Activated CD4-positive, alpha-beta T cell treated with anti-CD3 and anti-CD28 coated beads, Interleukin-2, amount 50 U/mL, for 48 hours (primary cell): ENCODE measurements around the gene MCF2L2.

Experiments
- DNase-seq, 2 experiments: peaks; one replicate each; pipeline ENCODE4 v3.0.0-alpha.2; 2020

Gene MCF2L2

DNA sequence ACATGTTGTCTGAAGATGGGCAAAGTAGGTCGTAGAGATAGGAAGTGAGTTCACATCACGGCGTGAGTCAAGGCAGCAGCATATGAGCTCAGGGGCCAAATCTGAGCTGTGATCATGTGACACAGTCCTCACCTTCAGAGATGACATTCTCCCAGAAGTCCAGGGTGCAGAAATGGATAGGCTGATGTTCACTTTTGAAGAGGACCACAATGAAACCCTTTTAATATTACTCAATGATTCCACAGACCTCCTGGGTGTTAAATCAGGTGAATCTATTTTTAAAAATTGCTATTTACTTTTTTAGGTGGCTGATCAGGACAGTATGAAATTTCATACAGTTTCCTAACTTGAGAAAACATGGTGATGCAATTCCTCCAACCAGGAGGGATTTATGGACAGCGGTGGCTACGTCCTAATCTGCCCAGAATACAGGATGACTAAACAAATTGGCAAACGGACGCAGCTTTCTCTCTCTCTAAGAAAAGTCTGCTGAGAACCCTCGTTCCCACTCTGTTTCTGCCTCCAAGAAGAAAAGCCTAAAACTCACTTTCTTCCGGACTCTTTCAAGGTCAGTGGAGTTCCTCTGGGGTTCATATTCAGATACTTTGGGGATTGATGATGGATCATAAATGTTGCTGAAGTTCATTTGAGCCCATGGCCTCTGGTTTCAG is 141.0 kb downstream of the MCF2L2 start:
- DNase-seq, result peak in 1 of 2 experiments; percentile 29

DNA sequence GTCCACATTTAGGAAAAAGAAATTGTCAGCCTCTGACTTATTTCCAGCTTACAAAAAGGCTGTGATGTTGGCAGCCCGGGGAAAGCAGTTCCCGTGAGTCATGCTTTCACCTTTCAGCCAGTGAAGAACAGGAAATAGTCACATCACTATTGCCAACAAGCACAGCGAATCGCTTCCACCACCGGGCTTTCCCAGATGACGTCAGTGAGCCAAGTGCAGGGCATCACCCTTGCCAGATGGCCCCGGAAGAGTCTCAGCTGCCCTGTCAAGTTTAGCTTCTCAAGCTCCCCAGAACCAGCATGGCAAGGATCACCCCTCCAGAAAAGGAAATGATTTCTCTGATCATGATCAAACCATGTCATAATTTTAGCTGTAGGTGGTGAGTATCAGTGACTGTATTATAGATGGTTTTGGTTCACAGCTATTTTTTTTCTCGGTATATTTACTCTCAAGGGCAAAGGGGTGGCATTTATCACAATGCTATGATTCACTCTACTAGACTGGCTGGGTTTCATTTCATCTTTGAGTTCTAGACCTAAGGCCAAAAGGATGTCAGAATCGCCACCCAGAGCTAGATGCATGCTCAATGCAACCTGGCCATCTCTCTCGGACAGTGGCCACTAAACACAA is 142.5 kb downstream of the MCF2L2 start:
- DNase-seq, result peak; percentile 94 to 96

- no peak for DNase-seq
Measured at GRCh38 chr3:183285318-183285717, 143.1 kb downstream of the MCF2L2 start.

DNA sequence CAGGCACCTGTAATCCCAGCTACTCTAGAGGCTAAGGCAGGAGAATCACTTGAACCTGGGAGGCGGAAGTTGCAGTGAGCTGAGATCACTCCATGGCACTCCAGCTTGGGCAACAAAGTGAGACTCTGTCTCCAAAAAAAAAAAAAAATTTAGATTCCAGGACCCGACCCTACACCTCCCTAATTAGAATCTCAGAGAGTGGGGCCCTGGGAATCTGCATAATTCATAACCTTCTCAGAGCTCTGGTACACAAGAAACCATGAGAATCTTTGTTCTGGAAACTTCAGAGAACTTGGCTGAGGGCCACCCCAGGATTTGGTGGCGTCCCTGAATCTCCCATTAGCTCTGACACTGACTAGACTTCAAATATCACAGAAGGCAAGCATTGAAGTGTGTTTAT is 143.8 kb downstream of the MCF2L2 start:
- no peak for DNase-seq

GRCh38 chr3:183283886-183284285 is 144.5 kb downstream of the MCF2L2 start:
- no peak for DNase-seq

DNA sequence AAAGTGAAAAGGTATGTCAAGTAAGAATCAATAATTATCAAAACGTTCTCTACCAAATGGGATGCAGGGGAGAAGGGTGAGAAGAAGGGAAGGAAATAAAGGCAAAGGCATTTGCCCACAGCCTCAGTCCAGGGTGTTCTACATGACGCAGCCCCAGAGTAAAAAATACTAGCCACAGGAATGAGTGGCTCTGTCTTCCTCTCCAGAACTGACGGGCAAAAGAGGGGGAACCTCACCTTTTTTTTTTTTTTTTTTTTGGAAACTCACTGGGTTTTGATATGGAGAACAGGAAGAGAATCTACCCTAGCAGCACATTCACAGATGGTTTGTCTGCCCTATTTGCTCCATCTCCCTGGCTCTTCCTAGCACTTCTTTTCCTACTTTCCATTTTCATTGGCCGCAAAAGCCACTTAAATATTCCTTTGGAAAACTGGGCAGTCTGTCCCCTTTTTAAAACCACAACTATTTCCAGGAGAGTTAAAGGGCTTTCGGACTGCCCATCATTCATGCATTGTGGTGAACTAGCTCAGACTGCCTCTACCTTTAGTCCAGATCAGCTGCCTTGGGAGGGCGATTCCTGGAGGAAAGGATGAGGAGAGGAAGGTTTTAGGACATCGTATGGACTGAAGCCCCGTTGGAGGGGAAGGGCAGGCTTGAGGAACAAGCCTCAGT is 147.2 kb downstream of the MCF2L2 start:
- DNase-seq, result no peak

DNA sequence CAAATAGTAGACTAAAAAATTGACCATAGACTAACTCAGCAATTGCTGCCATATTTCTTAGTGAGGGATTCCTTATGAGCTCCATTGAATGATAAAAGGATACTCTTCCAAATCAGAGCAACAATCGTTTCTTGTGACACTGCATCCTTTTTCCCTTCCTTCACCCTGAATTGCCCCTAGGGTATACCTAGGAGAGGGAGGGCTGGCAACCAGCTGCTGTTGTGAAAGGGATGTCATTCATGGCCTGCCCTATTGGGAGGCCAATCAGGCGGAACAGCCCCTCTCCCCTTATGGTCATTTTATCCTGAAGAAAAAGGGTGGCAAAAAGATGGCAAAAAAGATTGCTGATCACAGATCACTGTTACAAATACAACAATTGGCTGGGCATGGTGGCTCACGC is 149.0 kb downstream of the MCF2L2 start:
- DNase-seq, result no peak

DNA sequence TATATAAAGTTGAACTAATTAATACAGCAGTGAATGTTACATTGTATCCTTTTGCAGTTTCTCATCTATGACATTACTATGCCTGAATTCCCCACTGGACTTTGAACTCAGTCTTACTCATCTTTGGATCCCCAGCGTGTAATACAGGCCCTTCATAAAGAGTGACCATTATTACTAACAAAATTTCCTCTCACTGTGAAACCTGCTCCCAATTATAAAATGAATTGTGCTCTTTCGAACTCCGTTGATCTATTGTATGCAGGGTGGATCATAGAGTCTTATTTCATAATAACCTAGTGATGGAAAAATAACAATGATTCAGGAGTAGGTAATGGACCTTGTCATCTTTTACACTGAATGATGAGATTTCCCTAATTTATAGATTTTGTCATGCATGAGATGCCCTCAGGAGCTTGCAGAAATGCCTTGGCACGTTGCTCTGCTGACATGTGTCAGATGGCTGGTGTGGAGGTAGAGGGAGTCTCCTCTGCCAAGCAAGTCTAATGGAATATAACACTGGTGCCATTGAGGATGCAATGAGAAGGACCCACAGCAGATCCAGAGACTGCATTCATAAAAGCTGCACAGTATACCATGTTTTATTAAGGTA is 149.8 kb downstream of the MCF2L2 start:
- DNase-seq, result no peak

DNA sequence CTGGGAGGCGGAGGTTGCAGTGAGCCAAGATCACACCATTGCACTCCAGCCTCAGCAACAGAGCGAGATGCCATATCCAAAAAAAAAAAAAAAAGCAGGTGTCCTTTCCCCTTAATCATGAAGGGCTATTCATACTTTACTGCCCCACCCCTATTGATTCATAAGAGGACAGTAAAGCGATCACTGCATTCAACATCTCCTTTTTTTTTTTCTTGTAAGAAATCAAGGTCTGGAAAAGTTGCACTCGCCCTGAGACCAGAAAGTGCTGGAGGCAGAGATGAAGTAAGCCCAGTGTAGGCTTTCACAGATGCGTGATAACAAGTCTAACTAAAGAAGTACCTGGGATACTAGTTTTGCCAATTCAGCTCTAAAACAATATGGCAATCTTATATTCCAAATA is 151.2 kb downstream of the MCF2L2 start:
- no peak for DNase-seq

GRCh38 chr3:183275937-183276336 is 152.5 kb downstream of the MCF2L2 start:
- DNase-seq, result no peak

GRCh38 chr3:183275418-183275817 is 153.0 kb downstream of the MCF2L2 start:
- no peak for DNase-seq

DNA sequence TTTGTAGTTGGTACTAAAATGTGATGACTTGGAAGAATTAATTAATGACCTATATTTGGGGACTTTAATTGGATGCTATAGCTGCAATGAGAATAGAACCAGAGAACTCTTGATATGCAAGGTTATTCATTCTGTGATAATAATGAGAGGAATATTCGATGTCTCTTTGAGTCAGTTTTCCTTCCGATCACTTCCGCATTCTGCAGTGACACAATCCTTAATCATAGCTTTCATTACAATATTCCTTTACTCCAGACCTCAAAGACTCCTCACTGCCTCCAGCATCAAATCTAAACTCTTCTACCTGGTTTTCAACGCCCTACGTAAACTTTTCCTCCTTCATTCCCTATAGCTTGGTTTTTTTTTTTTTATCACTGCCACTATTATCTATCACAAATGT is 153.8 kb downstream of the MCF2L2 start:
- DNase-seq, result no peak

DNA sequence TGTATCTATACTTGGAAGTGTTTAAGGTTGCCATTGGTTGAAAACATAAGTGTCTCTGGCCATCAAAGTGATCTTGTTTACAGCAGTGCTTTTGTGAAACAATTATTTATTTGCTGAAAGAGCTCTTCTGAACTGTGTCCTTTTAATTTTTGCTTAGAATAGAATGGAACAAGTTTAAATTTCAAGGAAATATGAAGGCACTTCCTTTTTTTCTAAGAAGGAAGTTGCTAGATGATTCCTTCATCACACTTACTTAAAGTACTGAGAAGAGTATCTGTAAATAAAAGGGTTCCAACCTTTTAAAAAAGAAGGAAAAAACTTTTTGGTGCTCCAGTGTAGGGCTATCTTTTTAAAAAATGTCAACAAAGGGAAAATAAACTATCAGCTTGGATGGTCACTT is 155.6 kb downstream of the MCF2L2 start:
- DNase-seq, result no peak

DNA sequence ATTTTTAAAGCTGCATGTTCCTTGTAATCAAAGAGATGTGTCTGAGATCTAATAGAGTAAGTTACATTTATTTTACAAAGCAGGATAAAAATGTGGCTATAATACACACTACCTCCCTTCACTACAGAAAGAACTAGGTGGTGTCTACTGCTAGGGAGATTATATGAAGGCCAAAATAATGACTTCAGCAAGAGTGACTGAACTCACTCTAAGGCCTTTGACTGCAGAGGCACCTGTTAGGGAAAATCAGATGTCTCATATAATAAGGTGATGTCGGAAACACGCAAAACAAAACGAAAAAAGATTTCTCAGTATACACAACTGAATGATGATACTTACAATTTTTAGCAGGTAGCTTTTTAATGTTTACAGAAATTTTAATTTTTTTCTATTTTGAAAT is 156.3 kb downstream of the MCF2L2 start:
- no peak for DNase-seq

DNA sequence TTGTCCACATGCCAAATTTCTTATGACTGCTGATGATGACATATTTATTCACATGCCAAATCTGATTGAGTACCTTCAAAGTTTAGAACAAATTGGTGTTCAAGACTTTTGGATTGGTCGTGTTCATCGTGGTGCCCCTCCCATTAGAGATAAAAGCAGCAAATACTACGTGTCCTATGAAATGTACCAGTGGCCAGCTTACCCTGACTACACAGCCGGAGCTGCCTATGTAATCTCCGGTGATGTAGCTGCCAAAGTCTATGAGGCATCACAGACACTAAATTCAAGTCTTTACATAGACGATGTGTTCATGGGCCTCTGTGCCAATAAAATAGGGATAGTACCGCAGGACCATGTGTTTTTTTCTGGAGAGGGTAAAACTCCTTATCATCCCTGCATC is 158.1 kb downstream of the MCF2L2 start:
- DNase-seq, result no peak

DNA sequence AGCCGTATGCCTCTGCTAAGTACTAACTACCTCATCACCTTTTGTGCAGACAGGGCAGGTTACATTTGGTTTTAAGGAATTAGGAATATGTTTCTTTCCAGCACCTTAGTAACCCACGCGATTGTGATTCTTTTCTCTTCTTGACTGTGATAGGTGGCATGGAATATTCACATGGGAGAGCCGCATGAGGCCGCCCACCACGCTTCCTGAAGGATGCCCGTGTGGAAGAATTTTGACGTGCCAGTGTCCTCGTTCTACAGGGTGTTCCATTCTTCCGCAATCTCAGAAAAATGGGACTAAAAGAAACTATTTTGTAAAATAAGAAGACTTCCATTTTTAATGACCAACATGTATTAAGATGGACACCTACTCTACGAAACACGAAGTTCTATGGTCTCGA is 159.1 kb downstream of the MCF2L2 start:
- DNase-seq, result no peak

DNA sequence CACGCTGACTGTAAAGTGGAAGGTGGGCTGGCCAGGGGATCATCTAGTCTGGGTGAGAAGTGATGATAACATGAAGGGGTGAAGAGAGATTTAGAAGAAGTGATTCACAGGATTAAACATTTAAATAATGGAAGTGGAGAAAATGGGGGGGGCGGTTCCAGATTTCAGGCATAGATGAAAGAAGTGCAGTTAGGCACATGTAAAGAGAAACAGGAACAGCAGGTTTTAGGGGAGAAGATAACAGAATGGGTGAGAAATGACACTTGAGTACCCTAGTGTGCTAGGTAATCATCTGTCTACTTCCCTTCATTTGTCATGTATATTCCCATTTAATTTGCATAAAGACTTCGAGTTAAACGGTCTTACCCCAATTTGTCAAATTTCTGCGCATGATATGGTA is 160.1 kb downstream of the MCF2L2 start:
- DNase-seq, result peak in 1 of 2 experiments; percentile 29

- no peak for DNase-seq
Measured at GRCh38 chr3:183267140-183267539, 161.3 kb downstream of the MCF2L2 start.

DNA sequence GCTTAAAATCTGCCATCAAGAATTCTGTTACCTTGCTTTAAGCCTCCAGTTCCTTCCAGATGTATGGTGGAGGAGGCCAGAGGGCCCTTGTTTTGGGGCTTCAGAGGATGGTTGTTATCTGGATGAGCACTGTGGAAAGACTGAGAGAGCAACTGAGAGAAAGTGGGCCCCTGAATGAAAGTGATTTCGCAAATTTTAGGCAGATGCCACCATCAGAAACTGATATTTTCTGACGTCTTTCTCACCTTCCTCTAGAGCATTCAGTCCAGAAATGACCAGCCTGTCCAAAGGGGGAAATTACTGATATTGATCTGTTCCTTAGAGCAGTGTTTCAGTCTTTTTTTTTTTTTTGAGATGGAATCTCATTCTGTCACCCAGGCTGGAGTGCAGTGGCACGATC is 162.0 kb downstream of the MCF2L2 start:
- peak in 1 of 2 experiments; percentile 46 for DNase-seq

GRCh38 chr3:183265834-183266417 is 162.5 kb downstream of the MCF2L2 start:
- DNase-seq, result peak; percentile 49 to 64

GRCh38 chr3:183265157-183265642 is 163.2 kb downstream of the MCF2L2 start:
- no peak for DNase-seq

GRCh38 chr3:183264268-183264667 is 164.2 kb downstream of the MCF2L2 start:
- no peak for DNase-seq

- no peak for DNase-seq
Measured at GRCh38 chr3:183262875-183263378, 165.5 kb downstream of the MCF2L2 start.
